ENCODE data around the gene VAPA. TPM values are rescaled to one million over a fixed set of nuclear protein-coding genes. Genes with fewer than 3 reads are reported as not detected.

Gene VAPA
- total RNA-seq, 1 experiment from 2014 or later, result 196 TPM

- peaks cover 8% of the 10 kb centered on the region for H3K4me1 Mint-ChIP-seq (ENCODE audit: low read depth, unreplicated experiment)
- H3K27ac Mint-ChIP-seq (ENCODE audit: unreplicated experiment), result no peak overlapping the region
- BruUV-seq (replicated peaks), result no TSS peak
- H3K9me3 Mint-ChIP-seq (ENCODE audit: low read depth, unreplicated experiment), result no peaks in the 10 kb centered on the region
- DNase-seq, result no peak
- intact Hi-C loops (cut with micrococcal nuclease; ENCODE audit: unreplicated experiment), result no loop called here
- TF ChIP-seq, protein P1, sequence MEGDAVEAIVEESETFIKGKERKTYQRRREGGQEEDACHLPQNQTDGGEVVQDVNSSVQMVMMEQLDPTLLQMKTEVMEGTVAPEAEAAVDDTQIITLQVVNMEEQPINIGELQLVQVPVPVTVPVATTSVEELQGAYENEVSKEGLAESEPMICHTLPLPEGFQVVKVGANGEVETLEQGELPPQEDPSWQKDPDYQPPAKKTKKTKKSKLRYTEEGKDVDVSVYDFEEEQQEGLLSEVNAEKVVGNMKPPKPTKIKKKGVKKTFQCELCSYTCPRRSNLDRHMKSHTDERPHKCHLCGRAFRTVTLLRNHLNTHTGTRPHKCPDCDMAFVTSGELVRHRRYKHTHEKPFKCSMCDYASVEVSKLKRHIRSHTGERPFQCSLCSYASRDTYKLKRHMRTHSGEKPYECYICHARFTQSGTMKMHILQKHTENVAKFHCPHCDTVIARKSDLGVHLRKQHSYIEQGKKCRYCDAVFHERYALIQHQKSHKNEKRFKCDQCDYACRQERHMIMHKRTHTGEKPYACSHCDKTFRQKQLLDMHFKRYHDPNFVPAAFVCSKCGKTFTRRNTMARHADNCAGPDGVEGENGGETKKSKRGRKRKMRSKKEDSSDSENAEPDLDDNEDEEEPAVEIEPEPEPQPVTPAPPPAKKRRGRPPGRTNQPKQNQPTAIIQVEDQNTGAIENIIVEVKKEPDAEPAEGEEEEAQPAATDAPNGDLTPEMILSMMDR (IDR thresholded peaks at IDR 0.05; ENCODE audit: unreplicated experiment), result no peak
- no peaks in the 10 kb centered on the region for H3K27me3 Mint-ChIP-seq (ENCODE audit: unreplicated experiment)
- no peak overlapping the region for H3K4me3 Mint-ChIP-seq (ENCODE audit: low read depth, unreplicated experiment)
- peaks cover 47% of the 10 kb centered on the region for H3K36me3 Mint-ChIP-seq (ENCODE audit: insufficient read depth, unreplicated experiment)
- CTCF ChIA-PET, result no interaction called here
These were observed 27.3 kb downstream of the VAPA start for GRCh38 chr18:9941103-9941502.

DNA sequence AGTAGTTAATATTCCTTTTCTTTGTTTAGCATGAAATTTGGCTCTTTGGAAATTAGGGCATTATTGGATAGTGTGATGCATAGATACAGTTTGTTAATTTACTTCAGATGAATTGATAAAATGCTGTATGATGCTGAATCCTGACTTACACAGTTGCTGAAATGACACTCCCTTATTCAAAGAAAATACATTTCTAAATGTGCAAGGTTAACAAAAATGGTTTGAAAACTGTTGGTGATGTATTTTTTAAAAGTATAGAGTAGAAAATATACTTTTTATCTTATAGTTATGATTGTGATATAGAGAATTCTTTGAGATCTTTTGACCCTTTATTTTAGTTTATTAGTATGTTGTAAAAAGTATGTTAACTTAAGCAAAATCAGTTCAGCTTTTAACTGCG lies 27.8 kb downstream of the VAPA start:
- Mint-ChIP-seq H3K4me1 (ENCODE audit: low read depth, unreplicated experiment) (peaks cover 8% of the 10 kb centered on the region), H3K4me3 (ENCODE audit: low read depth, unreplicated experiment) (no peak overlapping the region), H3K36me3 (ENCODE audit: insufficient read depth, unreplicated experiment) (peaks cover 46% of the 10 kb centered on the region), H3K9me3 (ENCODE audit: low read depth, unreplicated experiment) (no peaks in the 10 kb centered on the region), H3K27me3 (ENCODE audit: unreplicated experiment) (no peaks in the 10 kb centered on the region), H3K27ac (ENCODE audit: unreplicated experiment) (no peak overlapping the region)
- no TSS peak for BruUV-seq (replicated peaks)
- TF ChIP-seq, protein P1 (IDR thresholded peaks at IDR 0.05; ENCODE audit: unreplicated experiment), result no peak
- intact Hi-C loops (cut with micrococcal nuclease; ENCODE audit: unreplicated experiment), result no loop called here
- DNase-seq, result no peak
- CTCF ChIA-PET, result no interaction called here

GRCh38 chr18:9943311-9943710 lies 29.5 kb downstream of the VAPA start:
- H3K9me3 Mint-ChIP-seq (ENCODE audit: low read depth, unreplicated experiment), result no peaks in the 10 kb centered on the region
- no peak overlapping the region for H3K4me3 Mint-ChIP-seq (ENCODE audit: low read depth, unreplicated experiment)
- intact Hi-C loops (cut with micrococcal nuclease; ENCODE audit: unreplicated experiment), result no loop called here
- TF ChIP-seq, protein P1 (IDR thresholded peaks at IDR 0.05; ENCODE audit: unreplicated experiment), result no peak
- no peak overlapping the region for H3K27ac Mint-ChIP-seq (ENCODE audit: unreplicated experiment)
- BruUV-seq (replicated peaks), result no TSS peak
- DNase-seq, result no peak
- H3K27me3 Mint-ChIP-seq (ENCODE audit: unreplicated experiment), result no peaks in the 10 kb centered on the region
- CTCF ChIA-PET, result no interaction called here
- peaks cover 8% of the 10 kb centered on the region for H3K4me1 Mint-ChIP-seq (ENCODE audit: low read depth, unreplicated experiment)
- H3K36me3 Mint-ChIP-seq (ENCODE audit: insufficient read depth, unreplicated experiment), result peaks cover 40% of the 10 kb centered on the region

GRCh38 chr18:9944805-9945204 lies 31.0 kb downstream of the VAPA start:
- peaks cover 11% of the 10 kb centered on the region for H3K4me1 Mint-ChIP-seq (ENCODE audit: low read depth, unreplicated experiment)
- intact Hi-C loops (cut with micrococcal nuclease; ENCODE audit: unreplicated experiment), result no loop called here
- TF ChIP-seq, protein P1 (IDR thresholded peaks at IDR 0.05; ENCODE audit: unreplicated experiment), result no peak
- H3K27me3 Mint-ChIP-seq (ENCODE audit: unreplicated experiment), result no peaks in the 10 kb centered on the region
- H3K9me3 Mint-ChIP-seq (ENCODE audit: low read depth, unreplicated experiment), result no peaks in the 10 kb centered on the region
- H3K27ac Mint-ChIP-seq (ENCODE audit: unreplicated experiment), result no peak overlapping the region
- peaks cover 39% of the 10 kb centered on the region for H3K36me3 Mint-ChIP-seq (ENCODE audit: insufficient read depth, unreplicated experiment)
- DNase-seq, result no peak
- H3K4me3 Mint-ChIP-seq (ENCODE audit: low read depth, unreplicated experiment), result no peak overlapping the region
- CTCF ChIA-PET, result no interaction called here
- no TSS peak for BruUV-seq (replicated peaks)

Data from Calu3 (cell line).